ENCODE data around the gene KCNJ10.
A peak's percentile ranks its signal among the peaks of the same experiment; 100 is the strongest.
"Not testable (repeated sequence)": the region's sequence is repeated elsewhere in the genome, so short reads cannot be mapped to it uniquely, and the experiment has no call there.

The KCNJ10 gene

DNA sequence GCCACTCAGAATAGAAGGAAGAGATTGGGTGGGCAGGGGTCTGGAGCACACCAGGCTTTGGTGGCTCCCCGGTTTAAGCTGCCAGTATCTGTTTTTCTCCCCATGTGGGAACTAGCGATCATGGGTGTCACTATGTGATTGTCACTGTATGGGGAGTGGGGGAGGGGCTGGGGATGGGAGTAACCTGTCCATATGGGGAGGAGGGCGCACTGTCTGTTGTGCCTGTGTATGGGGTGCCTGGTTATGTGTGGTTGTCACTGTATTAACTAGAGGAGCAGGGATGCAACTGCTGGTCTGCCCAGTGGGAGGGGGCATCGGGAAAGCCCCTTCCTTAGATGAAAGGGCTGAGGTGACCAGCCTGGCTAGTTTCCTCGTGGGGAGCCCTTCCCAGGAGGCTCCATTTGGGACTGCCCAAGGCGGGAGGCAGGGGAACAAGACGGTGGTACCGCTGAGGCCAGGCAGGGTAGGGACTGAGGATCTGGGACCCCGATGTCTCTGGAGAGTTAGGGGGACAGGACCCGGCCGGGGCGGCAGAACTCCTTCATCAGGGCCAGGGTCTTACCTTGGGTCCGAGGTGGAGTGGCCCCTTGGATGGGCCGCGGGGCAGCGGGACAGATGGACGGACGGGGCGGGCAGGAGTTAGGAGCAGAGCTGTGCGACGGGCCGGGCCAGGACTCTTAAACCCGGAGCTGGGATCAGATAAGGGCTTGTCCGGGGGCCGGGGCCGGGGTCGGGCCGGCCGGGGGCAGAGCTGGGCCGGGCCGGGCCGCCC lies at the start of gene KCNJ10:
Gene KCNJ10, minus strand, starts transcription at position 701 of the 772 bp plus-strand sequence. CDS start 27,628 bp downstream, outside the sequence.
- DNase-seq (ENCODE audit: extremely low read depth in 1 of 2, low read depth in 1 of 2), result no peak

- no peak for DNase-seq (ENCODE audit: extremely low read depth in 1 of 2, low read depth in 1 of 2)
Measured at GRCh38 chr1:160118928-160119327, 49.0 kb upstream of the KCNJ10 start.

GRCh38 chr1:160117709-160118183 lies 47.8 kb upstream of the KCNJ10 start:
- DNase-seq (ENCODE audit: extremely low read depth in 1 of 2, low read depth in 1 of 2), result no peak

DNA sequence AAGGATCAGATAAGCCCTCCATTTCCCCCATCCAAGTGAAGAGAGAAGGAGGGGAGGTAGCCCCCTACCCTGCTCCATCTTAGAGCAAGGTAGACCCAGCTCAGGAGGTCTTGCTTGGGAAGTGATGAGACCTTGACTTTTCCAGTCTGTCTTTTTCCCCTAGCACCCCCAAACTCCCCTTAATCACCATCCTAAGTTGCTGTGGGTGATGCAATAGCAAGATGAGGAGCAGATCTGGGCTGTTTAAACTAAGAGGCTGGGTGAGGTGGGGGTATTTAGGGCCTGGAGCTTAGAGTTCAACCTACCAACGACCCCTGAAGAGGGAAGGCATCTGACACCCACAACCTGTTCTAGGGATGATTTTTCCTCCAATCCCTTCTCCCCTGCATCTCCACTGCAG lies 47.3 kb upstream of the KCNJ10 start:
- DNase-seq (ENCODE audit: extremely low read depth in 1 of 2, low read depth in 1 of 2), result no peak

- no peak for DNase-seq (ENCODE audit: extremely low read depth in 1 of 2, low read depth in 1 of 2)
Measured at GRCh38 chr1:160116283-160117147, 46.6 kb upstream of the KCNJ10 start.

DNA sequence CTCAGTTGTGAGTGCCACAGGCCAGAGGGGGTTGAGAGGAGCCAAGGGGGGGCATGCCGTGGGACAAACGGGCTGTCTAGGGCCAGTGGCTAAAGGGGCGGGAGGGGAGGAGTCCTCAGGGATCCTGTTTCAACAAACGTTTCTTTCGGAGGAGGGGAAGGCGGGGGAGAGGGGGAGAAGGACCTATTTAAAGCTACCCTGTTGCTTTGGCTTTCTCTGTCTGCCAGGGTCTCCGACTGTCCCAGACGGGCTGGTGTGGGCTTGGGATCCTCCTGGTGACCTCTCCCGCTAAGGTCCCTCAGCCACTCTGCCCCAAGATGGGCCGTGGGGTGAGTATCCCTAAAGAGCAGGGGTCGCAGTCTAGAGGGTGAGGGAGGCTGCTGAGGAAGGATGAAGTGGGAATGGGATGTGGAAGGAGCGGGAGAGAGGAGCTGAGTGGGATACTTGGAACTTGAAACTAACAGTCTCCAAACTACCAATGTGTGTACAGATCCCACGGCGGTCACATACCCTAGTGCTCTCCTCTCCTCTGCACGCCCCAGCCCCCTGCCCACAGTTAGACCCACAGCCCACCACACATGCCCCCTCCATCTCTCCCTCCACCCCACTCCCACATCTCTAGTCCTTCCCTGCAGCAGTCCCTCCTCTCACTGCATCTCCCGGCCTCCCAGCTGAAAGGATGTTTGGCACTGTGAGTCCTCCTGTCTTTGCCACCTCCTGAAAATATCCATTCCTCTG lies 45.8 kb upstream of the KCNJ10 start, which contains the start of gene ATP1A2:
Gene ATP1A2, plus strand, starts transcription at position 215 of the 738 bp plus-strand sequence. Its CDS starts 103 bp downstream, at position 318.
- no peak for DNase-seq (ENCODE audit: extremely low read depth in 1 of 2, low read depth in 1 of 2)

GRCh38 chr1:160114085-160114484 lies 44.1 kb upstream of the KCNJ10 start:
- no peak for DNase-seq (ENCODE audit: extremely low read depth in 1 of 2, low read depth in 1 of 2)

DNA sequence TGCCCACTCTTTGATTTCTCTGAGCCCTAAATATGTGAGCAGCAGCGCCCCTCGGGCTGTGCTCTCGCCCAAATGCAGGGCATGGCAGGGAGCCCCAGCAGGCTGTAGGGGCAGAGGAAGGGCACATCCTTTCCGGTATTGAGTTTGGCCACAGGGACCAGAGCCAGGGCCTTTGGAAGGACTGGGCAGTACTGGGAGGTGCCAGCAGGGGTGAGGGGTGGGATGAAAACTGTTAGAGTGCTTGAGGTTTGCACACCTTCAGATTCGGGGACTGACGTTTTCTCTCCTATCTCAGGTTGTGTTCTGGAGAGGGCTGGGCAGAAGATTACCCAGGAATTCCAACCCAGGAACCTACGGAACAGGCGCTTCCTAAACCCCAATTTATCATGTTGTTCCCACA lies 43.4 kb upstream of the KCNJ10 start:
- DNase-seq (ENCODE audit: extremely low read depth in 1 of 2, low read depth in 1 of 2), result no peak

- DNase-seq (ENCODE audit: extremely low read depth in 1 of 2, low read depth in 1 of 2), result no peak
Measured at GRCh38 chr1:160112357-160112756, 42.4 kb upstream of the KCNJ10 start.

- not testable (repeated sequence) for DNase-seq (ENCODE audit: extremely low read depth in 1 of 2, low read depth in 1 of 2)
Measured at GRCh38 chr1:160111462-160111861, 41.5 kb upstream of the KCNJ10 start.

DNA sequence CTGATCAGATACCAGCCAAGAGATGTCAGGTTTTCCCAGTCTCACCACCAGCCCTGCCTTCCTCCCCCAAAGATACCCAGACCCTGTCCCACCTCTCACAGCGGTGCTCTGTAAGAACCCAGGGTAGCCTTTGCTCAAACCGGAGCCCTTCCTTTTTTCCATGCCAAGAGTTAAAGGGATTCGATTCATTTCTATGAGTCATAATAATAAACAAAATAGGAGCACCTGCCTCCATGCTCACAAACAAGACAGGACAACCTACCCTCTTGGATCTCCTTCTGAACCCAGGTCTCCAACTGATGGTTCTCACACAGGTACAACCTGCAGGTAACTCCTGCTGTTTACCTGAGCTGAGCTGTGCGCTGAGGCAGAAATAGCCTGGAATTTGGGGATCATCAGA lies 39.7 kb upstream of the KCNJ10 start:
- no peak for DNase-seq (ENCODE audit: extremely low read depth in 1 of 2, low read depth in 1 of 2)

GRCh38 chr1:160108888-160109662 lies 39.1 kb upstream of the KCNJ10 start:
- no peak for DNase-seq (ENCODE audit: extremely low read depth in 1 of 2, low read depth in 1 of 2)

DNA sequence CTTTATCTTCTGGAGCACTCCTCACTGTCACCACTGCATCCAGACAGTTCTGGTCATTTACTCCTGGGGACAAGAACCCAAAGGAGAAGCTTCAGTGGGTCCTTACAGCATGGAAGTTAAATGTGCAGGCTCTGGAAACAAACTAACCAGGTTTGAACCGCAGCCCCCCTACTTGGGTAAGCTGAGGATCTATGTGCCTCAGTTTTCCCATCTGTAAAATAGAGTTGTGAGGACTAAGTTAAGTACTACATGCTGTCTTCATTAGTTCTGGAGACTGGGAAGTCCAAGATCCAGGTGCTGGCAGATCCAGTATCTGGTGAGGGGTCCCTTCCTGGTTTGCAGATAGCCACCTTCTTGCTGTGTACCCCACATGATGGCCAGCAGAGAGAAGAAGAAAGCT lies 37.6 kb upstream of the KCNJ10 start:
- no peak for DNase-seq (ENCODE audit: extremely low read depth in 1 of 2, low read depth in 1 of 2)

DNA sequence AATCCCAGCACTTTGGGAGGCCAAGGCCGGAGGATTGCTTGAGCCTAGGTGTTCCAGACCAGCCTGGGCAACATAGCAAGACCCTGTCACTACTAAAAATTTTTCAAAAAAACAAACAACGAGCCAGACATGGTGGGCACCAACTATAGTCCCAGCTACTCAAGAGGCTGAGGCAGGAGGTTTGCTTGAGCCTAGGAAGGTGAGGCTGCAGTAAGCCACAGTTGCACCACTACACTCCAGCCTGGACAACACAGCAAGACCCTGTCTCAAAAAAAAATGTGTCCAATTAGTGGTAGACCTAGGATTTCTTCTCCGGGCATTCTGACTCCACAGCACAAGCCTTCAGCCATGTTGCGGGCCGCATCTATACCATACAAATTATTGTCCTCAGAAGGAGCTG lies 35.2 kb upstream of the KCNJ10 start:
- no peak for DNase-seq (ENCODE audit: extremely low read depth in 1 of 2, low read depth in 1 of 2)

DNA sequence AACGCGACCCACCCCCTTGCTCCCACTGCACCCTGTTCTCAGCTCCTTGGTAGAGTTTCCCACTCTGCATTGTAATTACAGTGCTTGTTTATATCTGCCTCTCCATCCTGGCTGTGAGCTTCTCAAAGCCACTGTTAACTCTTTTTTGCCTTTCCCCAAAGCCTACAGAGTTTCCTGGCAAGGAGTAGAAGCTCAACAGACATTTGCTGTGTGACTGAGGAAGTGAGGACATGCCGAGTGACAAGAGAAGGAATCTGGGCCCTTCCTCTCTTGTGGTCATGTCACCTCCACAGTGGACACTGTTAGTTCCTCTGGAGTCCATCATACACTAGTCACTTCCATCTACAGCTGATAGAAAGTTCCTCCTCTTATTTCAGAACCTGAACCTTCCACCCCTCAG lies 34.5 kb upstream of the KCNJ10 start:
- no peak for DNase-seq (ENCODE audit: extremely low read depth in 1 of 2, low read depth in 1 of 2)

DNA sequence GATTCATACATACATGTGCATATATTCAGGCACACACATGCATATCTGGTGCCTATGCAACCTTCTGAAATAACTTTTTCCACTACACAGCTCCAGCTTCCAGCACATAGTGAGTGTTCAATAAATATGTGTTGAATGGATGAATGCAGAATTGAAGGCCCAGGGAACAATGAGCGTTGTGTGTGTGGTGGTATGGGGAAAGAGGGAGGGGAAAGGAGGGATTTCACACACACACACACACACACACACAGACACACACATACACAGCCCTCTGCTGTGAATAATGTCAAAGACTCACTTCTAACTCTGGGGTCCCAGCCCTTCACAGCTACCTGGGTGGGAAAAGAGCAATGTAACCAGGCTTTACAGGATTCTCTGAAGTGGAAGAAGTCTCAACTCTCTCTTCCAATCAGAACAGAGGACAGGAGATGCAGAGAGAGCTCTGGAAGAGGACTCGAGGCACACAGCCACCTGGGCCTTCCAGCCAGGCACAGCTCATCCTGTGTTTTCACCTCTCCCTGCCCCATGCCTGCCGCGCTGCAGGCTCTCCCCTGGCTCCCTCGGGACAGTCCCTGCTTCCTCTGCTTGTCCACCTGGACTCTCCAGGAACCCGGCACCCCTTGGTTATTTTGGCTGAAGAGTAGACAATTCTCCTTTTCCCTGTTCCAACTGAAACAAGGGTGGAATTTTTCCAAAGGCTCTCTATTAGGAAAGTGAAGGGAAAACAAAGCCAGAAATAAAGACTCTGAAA lies 33.9 kb upstream of the KCNJ10 start:
- DNase-seq (ENCODE audit: extremely low read depth in 1 of 2, low read depth in 1 of 2), result no peak

- no peak for DNase-seq (ENCODE audit: extremely low read depth in 1 of 2, low read depth in 1 of 2)
Measured at GRCh38 chr1:160101717-160102522, 32.0 kb upstream of the KCNJ10 start.

GRCh38 chr1:160101037-160101716 lies 31.2 kb upstream of the KCNJ10 start:
- DNase-seq (ENCODE audit: extremely low read depth in 1 of 2, low read depth in 1 of 2), result peak; percentile 51 to 57

Data from activated CD8-positive, alpha-beta memory T cell treated with anti-CD3 and anti-CD28 coated beads for 1 hour (primary cell).